Natural killer cell (primary cell): Measurements from ENCODE around the gene ZNF316. TPM values are rescaled to one million over a fixed set of nuclear protein-coding genes. Genes with fewer than 3 reads are reported as not detected.
A peak's percentile ranks its signal among the peaks of the same experiment; 100 is the strongest.
"Not testable (repeated sequence)": the region's sequence is repeated elsewhere in the genome, so short reads cannot be mapped to it uniquely, and the experiment has no call there.

ENCODE experiments used
- ATAC-seq, 3 donors: fragments of 150-1000 bp in 2 of 3; fragments of 200-7000 bp in 1 of 3; cut with Tn5 transposase; 1 replicate in 1 of 3; 2 replicates in 2 of 3; pipeline ENCODE4 v1.10.0; 2021; ENCODE audit warnings: mild to moderate bottlenecking in 2 of 3, moderate library complexity in 2 of 3
- DNase-seq, 2 donors: peaks; one replicate each; pipeline versions ENCODE4 v3.0.0 to v3.0.0-alpha.2; 2013 to 2021; ENCODE audit warnings: mixed read lengths in 1 of 2
- H3K27ac ChIP-seq: one replicate; pipeline ENCODE4 v1.5.1; 2013; ENCODE audit warnings: mild to moderate bottlenecking, low read length
- H3K27me3 ChIP-seq: one replicate; pipeline ENCODE4 v1.6.1; 2013; ENCODE audit warnings: low read length; ENCODE audit not compliant: control insufficient read depth, insufficient read depth
- H3K36me3 ChIP-seq: one replicate; pipeline ENCODE4 v1.6.1; 2013; ENCODE audit warnings: low read length; ENCODE audit not compliant: control insufficient read depth, insufficient read depth
- H3K4me1 ChIP-seq: one replicate; pipeline ENCODE4 v1.6.1; 2013; ENCODE audit warnings: low read length; ENCODE audit not compliant: control insufficient read depth, insufficient read depth
- H3K4me3 ChIP-seq: one replicate; pipeline ENCODE4 v1.5.1; 2013; ENCODE audit warnings: low read length
- H3K9me3 ChIP-seq: one replicate; pipeline ENCODE4 v1.6.1; 2013; ENCODE audit warnings: low read length; ENCODE audit not compliant: control insufficient read depth, insufficient read depth
- H3K27ac Mint-ChIP-seq, 2 donors: one replicate each; pipeline ENCODE4 v1.8.0; 2022; ENCODE audit warnings: mild to moderate bottlenecking in 2 of 2, mixed read lengths in 2 of 2, moderate library complexity in 1 of 2
- H3K27me3 Mint-ChIP-seq, 2 donors: one replicate each; pipeline ENCODE4 v1.8.0; 2022; ENCODE audit warnings: low read depth in 2 of 2, mixed read lengths in 2 of 2
- H3K36me3 Mint-ChIP-seq: one replicate; pipeline ENCODE4 v1.8.0; 2022; ENCODE audit warnings: mixed read lengths
- H3K4me1 Mint-ChIP-seq, 2 donors: one replicate each; pipeline ENCODE4 v1.8.0; 2022; ENCODE audit warnings: mixed read lengths in 2 of 2
- H3K4me3 Mint-ChIP-seq: one replicate; pipeline ENCODE4 v1.8.0; 2022; ENCODE audit warnings: mild to moderate bottlenecking, moderate library complexity, mixed read lengths
- H3K9me3 Mint-ChIP-seq, 2 donors: one replicate each; pipeline ENCODE4 v1.8.0; 2022; ENCODE audit warnings: mixed read lengths in 2 of 2
- WGBS: methylation state at CpG from one replicate; pipeline ENCODE4 v1.1.7; 2013; ENCODE audit warnings: missing lambda C conversion rate; ENCODE audit not compliant: insufficient coverage; 5-methylcytosine and 5-hydroxymethylcytosine counted together
- intact Hi-C: fragments of 100-400 bp; cut with micrococcal nuclease; formaldehyde crosslinking; loops from one replicate; pipeline ENCODE4 v1.14.2; 2022
- total RNA-seq, 4 donors: library from RNA; stranded (reverse); fragments of 120-200 nt in 1 of 4; gene quantifications; one replicate each; pipeline versions ENCODE4 v1.2.3 to v1.2.4, GENCODE V29; 2013 to 2022
- TF ChIP-seq, protein P1 (sequence below): fragments of 200-600 bp; IDR thresholded peaks from one replicate; pipeline ENCODE4 v1.8.0; 2022; ENCODE audit warnings: antibody characterized with exemption

The ZNF316 gene
- total RNA-seq, 3 donors from 2014 or later (not counting 1 experiment from before 2014, with no cell fraction given) = 46.2 to 59.6 (median 49.5) TPM

DNA sequence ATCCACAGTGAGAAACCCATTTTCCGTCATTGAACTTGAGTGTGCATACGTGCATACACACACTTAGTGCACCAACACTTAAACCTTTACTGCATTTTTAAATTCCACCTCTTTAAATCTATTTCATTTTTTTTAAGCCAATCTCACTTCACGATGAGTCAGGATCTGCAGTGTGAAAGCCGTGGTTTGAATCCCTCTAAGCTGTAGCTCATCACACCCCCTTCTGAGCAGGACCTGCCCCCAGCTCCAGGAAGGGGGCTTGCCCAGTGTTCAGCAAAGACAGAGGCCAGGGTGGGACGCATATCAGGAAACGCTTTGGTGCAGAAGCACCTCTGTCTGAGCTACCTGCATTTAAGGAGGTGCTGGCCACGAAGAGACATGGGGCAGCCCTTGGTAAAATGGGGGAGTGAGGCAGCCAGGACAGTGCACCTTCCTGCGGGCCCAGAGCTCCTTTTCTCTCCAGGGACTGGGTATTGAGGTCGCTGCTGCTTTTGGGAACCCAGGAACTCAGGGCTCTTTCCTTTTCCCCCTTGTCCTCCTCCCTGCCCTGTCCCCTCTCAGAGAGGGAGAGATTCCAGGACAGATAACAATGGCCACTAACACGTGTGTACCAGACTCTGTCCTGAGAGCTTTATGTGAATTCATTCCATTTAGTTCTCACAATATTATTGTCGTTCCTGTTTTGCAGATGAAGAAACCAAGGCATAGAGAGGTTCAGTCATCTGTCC is 21.7 kb downstream of the ZNF316 start:
- TF ChIP-seq, protein P1, sequence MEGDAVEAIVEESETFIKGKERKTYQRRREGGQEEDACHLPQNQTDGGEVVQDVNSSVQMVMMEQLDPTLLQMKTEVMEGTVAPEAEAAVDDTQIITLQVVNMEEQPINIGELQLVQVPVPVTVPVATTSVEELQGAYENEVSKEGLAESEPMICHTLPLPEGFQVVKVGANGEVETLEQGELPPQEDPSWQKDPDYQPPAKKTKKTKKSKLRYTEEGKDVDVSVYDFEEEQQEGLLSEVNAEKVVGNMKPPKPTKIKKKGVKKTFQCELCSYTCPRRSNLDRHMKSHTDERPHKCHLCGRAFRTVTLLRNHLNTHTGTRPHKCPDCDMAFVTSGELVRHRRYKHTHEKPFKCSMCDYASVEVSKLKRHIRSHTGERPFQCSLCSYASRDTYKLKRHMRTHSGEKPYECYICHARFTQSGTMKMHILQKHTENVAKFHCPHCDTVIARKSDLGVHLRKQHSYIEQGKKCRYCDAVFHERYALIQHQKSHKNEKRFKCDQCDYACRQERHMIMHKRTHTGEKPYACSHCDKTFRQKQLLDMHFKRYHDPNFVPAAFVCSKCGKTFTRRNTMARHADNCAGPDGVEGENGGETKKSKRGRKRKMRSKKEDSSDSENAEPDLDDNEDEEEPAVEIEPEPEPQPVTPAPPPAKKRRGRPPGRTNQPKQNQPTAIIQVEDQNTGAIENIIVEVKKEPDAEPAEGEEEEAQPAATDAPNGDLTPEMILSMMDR = no peak
- DNase-seq (peak in 1 of 2 donors; percentile 3), ATAC-seq (peak; percentile 55 to 79 (median 75))
- H3K36me3 ChIP-seq = peaks cover 7% of the 10 kb centered on the region
- H3K4me1 Mint-ChIP-seq = peaks cover 0 to 12% of the 10 kb centered on the region in 2 donors
- no peak overlapping the region for H3K27ac ChIP-seq
- no peaks in the 10 kb centered on the region for H3K9me3 ChIP-seq
- no peak overlapping the region for H3K27ac Mint-ChIP-seq
- H3K27me3 Mint-ChIP-seq = no peaks in the 10 kb centered on the region
- intact Hi-C loops = no loop called here
- H3K9me3 Mint-ChIP-seq = no peaks in the 10 kb centered on the region
- H3K27me3 ChIP-seq = no peaks in the 10 kb centered on the region
- H3K4me3 Mint-ChIP-seq = no peak overlapping the region
- no peaks in the 10 kb centered on the region for H3K4me1 ChIP-seq
- H3K36me3 Mint-ChIP-seq = no peaks in the 10 kb centered on the region
- H3K4me3 ChIP-seq = no peak overlapping the region
- 28% methylated on average over 11 of the region's 11 CpGs for WGBS

- WGBS = 99% methylated on average over 10 of the region's 34 CpGs
- H3K27ac Mint-ChIP-seq, H3K27me3 ChIP-seq, H3K4me1 Mint-ChIP-seq, ATAC-seq, H3K27me3 Mint-ChIP-seq, DNase-seq, H3K4me1 ChIP-seq, H3K4me3 ChIP-seq, intact Hi-C loops, H3K27ac ChIP-seq, H3K4me3 Mint-ChIP-seq, H3K36me3 ChIP-seq: not testable (repeated sequence)
- peaks cover 33% of the 10 kb centered on the region for H3K9me3 ChIP-seq
- H3K9me3 Mint-ChIP-seq = peaks cover 10 to 12% of the 10 kb centered on the region in 2 donors
- H3K36me3 Mint-ChIP-seq = peaks cover 49% of the 10 kb centered on the region
Measured at GRCh38 chr7:6670851-6671250, 33.7 kb downstream of the ZNF316 start.

DNA sequence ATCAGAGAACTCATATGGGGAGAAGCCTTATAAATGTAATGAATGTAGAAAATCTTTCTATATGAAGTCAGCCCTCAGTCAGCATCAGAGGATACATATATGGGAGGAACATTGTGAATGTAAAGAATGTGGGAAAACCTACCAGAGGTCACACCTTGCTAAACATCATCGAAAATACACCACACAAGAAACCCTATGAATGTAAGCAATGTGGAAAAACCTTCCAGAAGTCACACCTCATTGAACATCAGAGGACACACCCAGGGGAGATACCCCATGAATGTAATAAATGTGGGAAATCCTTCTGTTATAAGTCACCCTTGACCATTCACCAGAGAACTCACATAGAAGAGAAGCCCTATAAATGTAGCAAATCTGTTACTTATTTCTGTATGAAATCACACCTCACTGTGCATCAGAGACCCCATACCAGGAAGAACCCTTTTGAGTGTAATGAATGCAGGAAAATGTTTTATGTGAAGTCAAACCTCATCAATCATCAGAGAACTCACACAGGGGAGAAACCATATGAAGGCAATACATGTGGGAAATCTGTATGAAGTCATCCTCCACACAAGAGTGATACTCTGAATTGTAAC is 38.8 kb downstream of the ZNF316 start:
- Mint-ChIP-seq H3K27me3 (no peaks in the 10 kb centered on the region), H3K4me1 (no peaks in the 10 kb centered on the region), H3K4me3 (no peak overlapping the region), H3K9me3 (peaks cover 12 to 21% of the 10 kb centered on the region in 2 donors), H3K27ac (no peak overlapping the region), H3K36me3 (peaks cover 51% of the 10 kb centered on the region)
- Histone ChIP-seq H3K27ac (no peak overlapping the region), H3K4me1 (no peaks in the 10 kb centered on the region), H3K4me3 (no peak overlapping the region), H3K36me3 (no peaks in the 10 kb centered on the region), H3K27me3 (no peaks in the 10 kb centered on the region), H3K9me3 (peaks cover 63% of the 10 kb centered on the region)
- ATAC-seq (no peak), DNase-seq (no peak)
- no CpG with 5 or more reads among the region's 1 CpG for WGBS
- TF ChIP-seq, protein P1 = no peak
- intact Hi-C loops = no loop called here

DNA sequence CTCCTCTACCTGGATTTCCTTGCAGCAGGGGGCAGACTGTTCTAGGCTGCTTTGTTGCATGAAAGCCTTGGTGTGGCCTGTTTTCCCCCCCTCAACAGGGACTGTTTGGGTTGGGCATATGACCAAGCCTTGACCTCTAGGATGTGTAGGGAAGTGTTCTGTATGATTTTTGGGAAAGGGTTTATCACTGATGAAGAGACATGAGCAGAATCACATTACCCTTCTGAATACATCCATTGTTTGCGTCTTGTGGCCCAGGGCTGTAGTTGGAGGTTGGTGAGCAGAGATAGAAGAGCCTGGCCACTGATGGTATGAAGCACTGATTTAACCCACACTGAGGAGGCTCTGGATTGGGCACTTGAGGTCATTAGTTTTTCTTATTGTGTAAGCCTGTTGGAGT is 43.0 kb downstream of the ZNF316 start:
- no peak overlapping the region for H3K4me3 Mint-ChIP-seq
- 100% methylated on average over 1 of the region's 1 CpG for WGBS
- peaks cover 4 to 11% of the 10 kb centered on the region in 2 donors for H3K9me3 Mint-ChIP-seq
- no peak for ATAC-seq
- intact Hi-C loops = no loop called here
- H3K9me3 ChIP-seq = peaks cover 74% of the 10 kb centered on the region
- no peak overlapping the region for H3K27ac ChIP-seq
- DNase-seq = no peak
- no peaks in the 10 kb centered on the region for H3K4me1 ChIP-seq
- no peak overlapping the region for H3K27ac Mint-ChIP-seq
- no peak overlapping the region for H3K4me3 ChIP-seq
- no peaks in the 10 kb centered on the region for H3K27me3 ChIP-seq
- H3K4me1 Mint-ChIP-seq = no peaks in the 10 kb centered on the region
- H3K36me3 ChIP-seq = no peaks in the 10 kb centered on the region
- H3K27me3 Mint-ChIP-seq = no peaks in the 10 kb centered on the region
- TF ChIP-seq, protein P1 = no peak
- peaks cover 26% of the 10 kb centered on the region for H3K36me3 Mint-ChIP-seq
